WTC11 (cell line): ENCODE measurements around the gene CTDP1. TPM values are rescaled to one million over a fixed set of nuclear protein-coding genes. Genes with fewer than 3 reads are reported as not detected.

ENCODE experiments used
- ATAC-seq: fragments of 200-7000 bp; cut with Tn5 transposase; 2 replicates; pipeline ENCODE4 v1.10.0; 2021; ENCODE audit warnings: mild to moderate bottlenecking, moderate library complexity
- CTCF ChIA-PET: fragments of 300-600 bp; sonication (Branson Sonifier 250); formaldehyde crosslinking; loops from one replicate; lab custom pipeline; 2021; ENCODE audit warnings: antibody characterized with exemption; lab: Charles Lee
- POLR2A ChIA-PET: fragments of 350-600 bp; sonication (Branson Sonifier 250); formaldehyde crosslinking; loops from one replicate; lab custom pipeline; 2021; ENCODE audit warnings: antibody characterized with exemption; lab: Charles Lee
- DNase-seq: peaks from one replicate; pipeline ENCODE4 v3.0.0; 2021; ENCODE audit warnings: low spot score
- H3K27ac Mint-ChIP-seq: 2 replicates; pipeline ENCODE4 v1.8.0; 2021; ENCODE audit warnings: mixed read lengths
- H3K27me3 Mint-ChIP-seq: 2 replicates; pipeline ENCODE4 v1.8.0; 2021; ENCODE audit warnings: low read depth, mild to moderate bottlenecking, moderate library complexity, mixed read lengths
- H3K36me3 Mint-ChIP-seq: 2 replicates; pipeline ENCODE4 v1.8.0; 2021; ENCODE audit warnings: mixed read lengths
- H3K4me1 Mint-ChIP-seq: 2 replicates; pipeline ENCODE4 v1.8.0; 2022; ENCODE audit warnings: mixed read lengths
- H3K4me3 Mint-ChIP-seq: 2 replicates; pipeline ENCODE4 v1.8.0; 2021; ENCODE audit warnings: mild to moderate bottlenecking, moderate library complexity, mixed read lengths
- H3K9me3 Mint-ChIP-seq: 2 replicates; pipeline ENCODE4 v1.8.0; 2021; ENCODE audit warnings: mixed read lengths
- ELF4 ChIP-seq: sonication (generic); formaldehyde crosslinking; IDR thresholded peaks from 2 replicates; pipeline ENCODE4 v1.8.1; 2022; ENCODE audit warnings: low read depth, mild to moderate bottlenecking, moderate library complexity, missing genetic modification reagents
- FOXJ3 ChIP-seq: sonication (generic); formaldehyde crosslinking; IDR thresholded peaks from 2 replicates; pipeline ENCODE4 v1.9.0; 2021; ENCODE audit warnings: missing genetic modification reagents, mild to moderate bottlenecking, borderline replicate concordance
- FOXK1 ChIP-seq: sonication (generic); formaldehyde crosslinking; IDR thresholded peaks from 2 replicates; pipeline ENCODE4 v1.8.0; 2022; ENCODE audit warnings: mild to moderate bottlenecking, moderate library complexity, missing genetic modification reagents
- GTF2I ChIP-seq: fragments of 250-450 bp; sonication (Bioruptor Pico); conservative IDR thresholded peaks from 2 replicates; pipeline ENCODE4 v1.4.0; 2021; ENCODE audit warnings: mild to moderate bottlenecking
- HMGA2 ChIP-seq: fragments of 250-450 bp; sonication (Bioruptor Pico); IDR thresholded peaks from 2 replicates; pipeline ENCODE4 v1.4.0; 2021; ENCODE audit warnings: mild to moderate bottlenecking, moderate library complexity
- IRF1 ChIP-seq: sonication (generic); formaldehyde crosslinking; IDR thresholded peaks from 2 replicates; pipeline ENCODE4 v1.8.0; 2023; ENCODE audit warnings: missing genetic modification reagents
- IRF2 ChIP-seq: sonication (generic); formaldehyde crosslinking; IDR thresholded peaks from 2 replicates; pipeline ENCODE4 v1.8.0; 2022; ENCODE audit warnings: low read depth, missing genetic modification reagents, borderline replicate concordance
- JUN ChIP-seq: sonication (generic); formaldehyde crosslinking; IDR thresholded peaks from 2 replicates; pipeline ENCODE4 v1.8.0; 2023; ENCODE audit warnings: mild to moderate bottlenecking, missing genetic modification reagents
- KAT7 ChIP-seq: sonication (generic); formaldehyde crosslinking; IDR thresholded peaks from 2 replicates; pipeline ENCODE4 v1.8.1; 2023; ENCODE audit warnings: missing genetic modification reagents, mild to moderate bottlenecking, borderline replicate concordance
- MXD4 ChIP-seq: fragments of 250-450 bp; sonication (Bioruptor Pico); IDR thresholded peaks from 2 replicates; pipeline ENCODE4 v1.8.0; 2021; ENCODE audit warnings: mild to moderate bottlenecking, moderate library complexity, borderline replicate concordance
- NFYB ChIP-seq: sonication (generic); formaldehyde crosslinking; conservative IDR thresholded peaks from 2 replicates; pipeline ENCODE4 v1.8.0; 2022; ENCODE audit warnings: low read depth, missing genetic modification reagents
- NR3C1 ChIP-seq: sonication (generic); formaldehyde crosslinking; conservative IDR thresholded peaks from 2 replicates; pipeline ENCODE4 v1.8.1; 2023; ENCODE audit warnings: low read depth, mild to moderate bottlenecking, missing genetic modification reagents
- RORB ChIP-seq: fragments of 250-450 bp; sonication (Bioruptor Pico); IDR thresholded peaks from 2 replicates; pipeline ENCODE4 v1.9.0; 2021; ENCODE audit warnings: mild to moderate bottlenecking
- SMAD3 ChIP-seq: sonication (generic); formaldehyde crosslinking; IDR thresholded peaks from 2 replicates; pipeline ENCODE4 v1.8.0; 2022; ENCODE audit warnings: missing genetic modification reagents, mild to moderate bottlenecking, borderline replicate concordance
- SP1 ChIP-seq: sonication (generic); formaldehyde crosslinking; conservative IDR thresholded peaks from 2 replicates; pipeline ENCODE4 v1.8.1; 2022; ENCODE audit warnings: missing genetic modification reagents
- TP53 ChIP-seq: sonication (generic); formaldehyde crosslinking; IDR thresholded peaks from 2 replicates; pipeline ENCODE4 v1.8.1; 2023; ENCODE audit warnings: mild to moderate bottlenecking, missing genetic modification reagents
- ZNF232 ChIP-seq: sonication (generic); formaldehyde crosslinking; IDR thresholded peaks from 2 replicates; pipeline ENCODE4 v1.8.0; 2022; ENCODE audit warnings: mild to moderate bottlenecking, missing genetic modification reagents
- ZNF317 ChIP-seq: sonication (generic); formaldehyde crosslinking; IDR thresholded peaks from 2 replicates; pipeline ENCODE4 v1.8.1; 2023; ENCODE audit warnings: low read depth, mild to moderate bottlenecking, moderate library complexity, missing genetic modification reagents, borderline replicate concordance
- ZNF416 ChIP-seq: fragments of 250-450 bp; sonication (Bioruptor Pico); IDR thresholded peaks from 2 replicates; pipeline ENCODE4 v1.9.0; 2021; ENCODE audit warnings: mild to moderate bottlenecking, inconsistent platforms
- ZNF423 ChIP-seq: fragments of 250-450 bp; sonication (Bioruptor Pico); IDR thresholded peaks from 2 replicates; pipeline ENCODE4 v2.1.2; 2022; ENCODE audit warnings: mild to moderate bottlenecking, moderate library complexity
- ZNF425 ChIP-seq: fragments of 250-450 bp; sonication (Bioruptor Pico); conservative IDR thresholded peaks from 2 replicates; pipeline ENCODE4 v1.9.0; 2021; ENCODE audit warnings: mild to moderate bottlenecking
- ZNF671 ChIP-seq: fragments of 250-450 bp; sonication (Bioruptor Pico); IDR thresholded peaks from 2 replicates; pipeline ENCODE4 v1.8.0; 2021; ENCODE audit warnings: mild to moderate bottlenecking
- total RNA-seq: library from RNA; stranded (reverse); gene quantifications from 3 replicates; pipeline ENCODE4 v1.2.3, GENCODE V29; 2021
- TF ChIP-seq, protein P1 (sequence below): sonication (generic); formaldehyde crosslinking; IDR thresholded peaks from 2 replicates; pipeline ENCODE4 v1.8.0; 2022; ENCODE audit warnings: mild to moderate bottlenecking, missing genetic modification reagents
- TF ChIP-seq, protein P2 (sequence below): fragments of 250-450 bp; sonication (Bioruptor Pico); IDR thresholded peaks from 2 replicates; pipeline ENCODE4 v1.9.0; 2021; ENCODE audit warnings: mild to moderate bottlenecking
- TF ChIP-seq, protein P3 (sequence below): sonication (generic); formaldehyde crosslinking; IDR thresholded peaks from 2 replicates; pipeline ENCODE4 v1.8.1; 2022; ENCODE audit warnings: mild to moderate bottlenecking, moderate library complexity, missing genetic modification reagents
- TF ChIP-seq, protein P4 (sequence below): sonication (generic); formaldehyde crosslinking; IDR thresholded peaks from 2 replicates; pipeline ENCODE4 v1.8.0; 2022; ENCODE audit warnings: mild to moderate bottlenecking, missing genetic modification reagents

The CTDP1 gene
- total RNA-seq, 1 experiment from 2014 or later = 39.7 TPM

GRCh38 chr18:79798999-79799370, 119.4 kb downstream of the CTDP1 start:
- ChIA-PET POLR2A (no interaction called here), CTCF (interaction anchor here (1.2 to 2.0 kb wide), 4 partner anchors 16 to 338 kb away, joined by 3 to 9 read pairs (median 4); no protein-coding TSS in a partner anchor)
- ATAC-seq (peak; percentile 13), DNase-seq (no peak)
- Mint-ChIP-seq H3K4me1 (peaks cover 9% of the 10 kb centered on the region), H3K4me3 (peak overlapping the region; percentile 68), H3K36me3 (no peaks in the 10 kb centered on the region), H3K27ac (no peak overlapping the region), H3K9me3 (no peaks in the 10 kb centered on the region), H3K27me3 (peaks cover 42% of the 10 kb centered on the region)
- TF ChIP-seq RORB (CRISPR knock-in tag) (no peak), FOXK1 (CRISPR knock-in tag) (peak; percentile 41; the same call in 1 of the 2 replicates), SP1 (CRISPR knock-in tag) (no peak), FOXJ3 (no peak)
- TF ChIP-seq, protein P1, sequence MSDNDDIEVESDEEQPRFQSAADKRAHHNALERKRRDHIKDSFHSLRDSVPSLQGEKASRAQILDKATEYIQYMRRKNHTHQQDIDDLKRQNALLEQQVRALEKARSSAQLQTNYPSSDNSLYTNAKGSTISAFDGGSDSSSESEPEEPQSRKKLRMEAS = no peak

DNA sequence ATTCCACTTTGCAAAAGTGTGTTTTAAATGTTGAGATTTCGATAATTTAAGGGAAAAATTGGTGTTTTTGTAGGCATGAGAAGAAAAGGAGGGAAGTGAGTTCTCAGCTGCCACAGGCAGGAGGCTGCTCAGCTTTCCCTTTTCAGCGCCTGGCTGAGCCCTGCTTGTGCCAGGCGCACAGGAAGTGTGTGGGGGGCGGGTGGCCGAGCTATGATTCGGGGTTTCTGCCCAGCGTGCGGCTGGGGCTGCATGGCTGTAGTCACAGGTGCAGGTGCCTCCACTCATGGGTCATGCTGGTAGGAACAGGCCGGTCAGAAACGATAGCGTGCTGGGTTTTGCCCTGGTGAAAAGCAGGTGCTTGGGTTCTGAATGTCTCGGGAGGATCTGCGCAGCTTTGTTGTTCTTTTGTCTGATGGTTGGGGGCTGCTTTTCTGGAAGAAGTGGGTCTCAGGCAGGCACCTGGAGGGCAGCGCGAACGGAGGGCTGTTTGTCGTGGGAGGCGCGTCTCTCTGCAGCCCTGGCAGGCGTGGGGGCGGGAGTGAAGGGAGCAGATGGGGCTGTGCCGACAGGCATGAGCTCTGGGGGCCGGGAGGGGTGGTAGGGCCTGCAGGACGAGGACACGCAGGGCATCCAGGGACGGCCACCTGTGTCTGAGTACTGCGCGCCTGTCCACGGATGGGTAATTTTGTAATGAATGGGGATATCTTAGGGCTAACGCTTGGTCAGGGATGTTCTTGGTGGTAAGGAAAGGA, 120.2 kb downstream of the CTDP1 start:
- CTCF ChIA-PET = interaction anchor here (1.2 kb wide), 1 partner anchor 235 kb away, joined by 3 read pairs; the partner anchor contains the start of gene RBFA

GRCh38 chr18:79800371-79801180, 121.0 kb downstream of the CTDP1 start:
- TF ChIP-seq IRF2 (no peak), HMGA2 (no peak), ZNF232 (CRISPR knock-in tag) (no peak), NFYB (CRISPR knock-in tag) (no peak), JUN (CRISPR knock-in tag) (no peak), KAT7 (CRISPR knock-in tag) (no peak), ZNF425 (CRISPR knock-in tag) (no peak)
- TF ChIP-seq, protein P2, sequence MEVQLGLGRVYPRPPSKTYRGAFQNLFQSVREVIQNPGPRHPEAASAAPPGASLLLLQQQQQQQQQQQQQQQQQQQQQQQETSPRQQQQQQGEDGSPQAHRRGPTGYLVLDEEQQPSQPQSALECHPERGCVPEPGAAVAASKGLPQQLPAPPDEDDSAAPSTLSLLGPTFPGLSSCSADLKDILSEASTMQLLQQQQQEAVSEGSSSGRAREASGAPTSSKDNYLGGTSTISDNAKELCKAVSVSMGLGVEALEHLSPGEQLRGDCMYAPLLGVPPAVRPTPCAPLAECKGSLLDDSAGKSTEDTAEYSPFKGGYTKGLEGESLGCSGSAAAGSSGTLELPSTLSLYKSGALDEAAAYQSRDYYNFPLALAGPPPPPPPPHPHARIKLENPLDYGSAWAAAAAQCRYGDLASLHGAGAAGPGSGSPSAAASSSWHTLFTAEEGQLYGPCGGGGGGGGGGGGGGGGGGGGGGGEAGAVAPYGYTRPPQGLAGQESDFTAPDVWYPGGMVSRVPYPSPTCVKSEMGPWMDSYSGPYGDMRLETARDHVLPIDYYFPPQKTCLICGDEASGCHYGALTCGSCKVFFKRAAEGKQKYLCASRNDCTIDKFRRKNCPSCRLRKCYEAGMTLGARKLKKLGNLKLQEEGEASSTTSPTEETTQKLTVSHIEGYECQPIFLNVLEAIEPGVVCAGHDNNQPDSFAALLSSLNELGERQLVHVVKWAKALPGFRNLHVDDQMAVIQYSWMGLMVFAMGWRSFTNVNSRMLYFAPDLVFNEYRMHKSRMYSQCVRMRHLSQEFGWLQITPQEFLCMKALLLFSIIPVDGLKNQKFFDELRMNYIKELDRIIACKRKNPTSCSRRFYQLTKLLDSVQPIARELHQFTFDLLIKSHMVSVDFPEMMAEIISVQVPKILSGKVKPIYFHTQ (CRISPR knock-in tag) = no peak
- TF ChIP-seq, all 79 proteins: peak for 0
- DNase-seq (no peak), ATAC-seq (no peak)
- no peak overlapping the region for H3K27ac Mint-ChIP-seq
- H3K27me3 Mint-ChIP-seq = peaks cover 38% of the 10 kb centered on the region
- H3K4me3 Mint-ChIP-seq = no peak overlapping the region
- no peaks in the 10 kb centered on the region for H3K9me3 Mint-ChIP-seq
- CTCF ChIA-PET = interaction anchor here (1.2 kb wide), 1 partner anchor 234 kb away, joined by 3 read pairs; the partner anchor contains the start of gene RBFA
- peaks cover 9% of the 10 kb centered on the region for H3K4me1 Mint-ChIP-seq
- POLR2A ChIA-PET = no interaction called here
- no peaks in the 10 kb centered on the region for H3K36me3 Mint-ChIP-seq

More for the DNA sequence above, 120.2 kb downstream of the CTDP1 start:
- TF ChIP-seq, protein P3, sequence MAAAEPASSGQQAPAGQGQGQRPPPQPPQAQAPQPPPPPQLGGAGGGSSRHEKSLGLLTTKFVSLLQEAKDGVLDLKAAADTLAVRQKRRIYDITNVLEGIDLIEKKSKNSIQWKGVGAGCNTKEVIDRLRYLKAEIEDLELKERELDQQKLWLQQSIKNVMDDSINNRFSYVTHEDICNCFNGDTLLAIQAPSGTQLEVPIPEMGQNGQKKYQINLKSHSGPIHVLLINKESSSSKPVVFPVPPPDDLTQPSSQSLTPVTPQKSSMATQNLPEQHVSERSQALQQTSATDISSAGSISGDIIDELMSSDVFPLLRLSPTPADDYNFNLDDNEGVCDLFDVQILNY = no peak
- TF ChIP-seq NFYB (CRISPR knock-in tag) (no peak), ZNF416 (CRISPR knock-in tag) (no peak), ZNF317 (no peak), ZNF423 (no peak), GTF2I (CRISPR knock-in tag) (no peak), MXD4 (CRISPR knock-in tag) (no peak), IRF2 (no peak), ZNF671 (CRISPR knock-in tag) (no peak), NR3C1 (CRISPR knock-in tag) (no peak), SMAD3 (CRISPR knock-in tag) (no peak), TP53 (no peak), ELF4 (CRISPR knock-in tag) (no peak), IRF1 (CRISPR knock-in tag) (no peak)
- TF ChIP-seq, protein P4, sequence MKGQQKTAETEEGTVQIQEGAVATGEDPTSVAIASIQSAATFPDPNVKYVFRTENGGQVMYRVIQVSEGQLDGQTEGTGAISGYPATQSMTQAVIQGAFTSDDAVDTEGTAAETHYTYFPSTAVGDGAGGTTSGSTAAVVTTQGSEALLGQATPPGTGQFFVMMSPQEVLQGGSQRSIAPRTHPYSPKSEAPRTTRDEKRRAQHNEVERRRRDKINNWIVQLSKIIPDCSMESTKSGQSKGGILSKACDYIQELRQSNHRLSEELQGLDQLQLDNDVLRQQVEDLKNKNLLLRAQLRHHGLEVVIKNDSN (CRISPR knock-in tag) = no peak
- peaks cover 42% of the 10 kb centered on the region for H3K27me3 Mint-ChIP-seq
- H3K4me3 Mint-ChIP-seq = peak overlapping the region; percentile 68
- ATAC-seq = no peak
- H3K4me1 Mint-ChIP-seq = peaks cover 9% of the 10 kb centered on the region
- POLR2A ChIA-PET = no interaction called here
- no peaks in the 10 kb centered on the region for H3K9me3 Mint-ChIP-seq
- H3K27ac Mint-ChIP-seq = no peak overlapping the region
- H3K36me3 Mint-ChIP-seq = no peaks in the 10 kb centered on the region
- no peak for DNase-seq
